Prostate gland (tissue), 2 donors: ENCODE results near the gene CDK3.

ENCODE experiments used
- CTCF ChIP-seq, 4 experiments: fragments of 200-600 bp in 2 of 4; fragments of 450-650 bp in 2 of 4; sonication (generic) in 2 of 4; IDR thresholded peaks; 1 replicate in 3 of 4; 2 replicates in 1 of 4; pipeline ENCODE4 v1.5.1; 2016 to 2019; ENCODE audit warnings: antibody characterized with exemption in 4 of 4, mild to moderate bottlenecking in 2 of 4, moderate library complexity in 2 of 4
- POLR2A ChIP-seq: fragments of 450-650 bp; IDR thresholded peaks from one replicate; pipeline ENCODE4 v1.6.1; 2016; ENCODE audit warnings: antibody characterized with exemption, mild to moderate bottlenecking

DNA sequence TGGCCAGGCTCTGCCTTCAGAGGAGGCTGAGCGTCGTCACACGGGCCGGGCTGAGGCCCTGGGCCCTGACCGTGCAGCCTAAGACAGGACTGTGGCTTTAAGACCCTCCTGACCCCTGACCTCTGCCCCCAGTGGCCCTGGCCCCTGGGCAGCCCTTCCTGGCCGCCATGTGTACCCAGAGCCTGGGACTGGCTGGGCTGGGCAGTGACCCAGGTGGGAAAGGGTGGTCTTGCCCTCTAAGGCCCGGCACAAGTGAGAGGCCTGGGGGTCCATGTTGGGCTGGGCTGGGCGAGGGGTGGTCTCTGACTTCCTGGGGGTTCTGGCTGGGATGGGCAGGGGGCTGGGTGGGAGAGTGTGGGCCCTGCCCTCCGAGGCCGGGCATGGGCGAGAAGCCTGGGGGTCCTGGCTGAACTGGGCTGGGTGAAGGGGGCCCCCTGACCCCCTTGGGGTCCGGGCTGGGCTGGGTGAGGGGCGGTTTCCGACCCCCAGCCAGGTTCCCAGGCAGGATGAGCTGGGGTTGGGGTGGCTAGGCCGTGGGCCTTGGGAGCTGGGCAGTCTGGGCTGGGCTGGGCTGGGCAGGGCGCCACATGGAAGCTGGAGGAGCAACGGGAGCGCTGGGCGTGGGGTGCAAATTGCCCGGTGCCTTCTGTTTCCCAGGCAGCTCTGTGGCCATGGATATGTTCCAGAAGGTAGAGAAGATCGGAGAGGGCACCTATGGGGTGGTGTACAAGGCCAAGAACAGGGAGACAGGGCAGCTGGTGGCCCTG, at the start of gene CDK3:
- TF ChIP-seq CTCF (IDR thresholded peaks at IDR 0.05): peak in 1 of 4 experiments; percentile 3
- no peak for TF ChIP-seq POLR2A
